MG63 (cell line): ENCODE results near the gene NPM1. TPM values are rescaled to one million over a fixed set of nuclear protein-coding genes. Genes with fewer than 3 reads are reported as not detected.

Experiments used
- DNase-seq: peaks from one replicate; pipeline ENCODE4 v3.0.0-alpha.2; 2020
- H3K27me3 ChIP-seq: fragments of 250-450 bp; sonication (Bioruptor Pico); 2 replicates; pipeline ENCODE4 v1.5.1; 2020; ENCODE audit warnings: mild to moderate bottlenecking, moderate library complexity
- H3K36me3 ChIP-seq: fragments of 250-450 bp; sonication (Bioruptor Pico); 2 replicates; pipeline ENCODE4 v1.5.1; 2020; ENCODE audit warnings: mild to moderate bottlenecking, moderate library complexity
- H3K4me3 ChIP-seq: fragments of 250-450 bp; sonication (Bioruptor Pico); 2 replicates; pipeline ENCODE4 v1.5.1; 2020; ENCODE audit warnings: mild to moderate bottlenecking, moderate library complexity
- H3K9me3 ChIP-seq: fragments of 250-450 bp; sonication (Bioruptor Pico); 2 replicates; pipeline ENCODE4 v1.5.1; 2020; ENCODE audit warnings: mild to moderate bottlenecking, moderate library complexity
- total RNA-seq: library from RNA; depleted of rRNA; stranded (reverse); fragments of >200 nt; shearing (Covaris generic); gene quantifications from 2 replicates; pipeline ENCODE4 v1.2.3, GENCODE V29; 2014; ENCODE audit warnings: low replicate concordance; rRNA removed

Gene NPM1
- total RNA-seq, 1 experiment from 2014 or later, result 3,857 TPM

DNA sequence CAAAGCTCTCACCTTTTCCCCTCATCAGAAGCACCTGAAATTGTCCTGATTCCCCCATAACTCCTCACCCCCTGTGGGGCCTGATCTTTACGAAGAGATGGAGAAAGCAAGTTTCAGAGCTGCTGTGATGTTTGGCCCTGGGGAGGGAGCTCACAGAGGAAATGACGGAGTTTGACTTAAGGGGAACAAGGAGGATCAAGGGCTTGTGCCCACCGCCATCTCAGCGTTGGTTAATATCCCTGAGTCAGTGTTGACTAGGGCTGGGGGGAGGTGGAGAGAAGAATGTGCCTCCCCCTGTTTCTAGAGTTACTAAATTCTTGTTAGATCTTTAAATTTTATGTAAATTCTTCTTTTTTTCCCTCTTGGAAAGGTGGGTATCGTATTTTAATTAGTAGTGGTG lies 59.6 kb downstream of the NPM1 start:
- H3K27me3 ChIP-seq, result no peaks in the 10 kb centered on the region
- H3K36me3 ChIP-seq, result peaks cover 48% of the 10 kb centered on the region
- no peak overlapping the region for H3K4me3 ChIP-seq
- no peaks in the 10 kb centered on the region for H3K9me3 ChIP-seq
- no peak for DNase-seq

DNA sequence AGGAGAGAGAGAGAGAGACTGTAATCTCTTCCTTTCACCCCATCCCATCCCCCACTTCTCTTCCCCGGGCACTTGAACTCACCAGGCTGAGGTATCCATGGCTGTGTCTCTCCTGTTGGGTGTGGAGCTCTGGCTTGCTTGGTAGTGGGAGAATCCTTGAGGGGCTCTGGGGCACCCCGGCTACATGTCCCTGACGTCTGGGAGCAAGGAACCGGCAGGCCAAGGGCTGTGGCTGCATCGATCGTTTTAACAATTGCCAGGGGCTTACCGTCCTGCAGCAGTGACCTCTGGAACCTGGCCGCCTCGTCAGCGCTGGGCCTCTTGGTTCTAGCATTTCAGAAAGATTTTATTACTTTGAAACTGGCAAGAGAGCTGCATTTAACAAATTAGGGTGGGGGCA lies 61.8 kb downstream of the NPM1 start:
- Histone ChIP-seq H3K27me3 (no peaks in the 10 kb centered on the region), H3K4me3 (no peak overlapping the region), H3K36me3 (peaks cover 50% of the 10 kb centered on the region), H3K9me3 (no peaks in the 10 kb centered on the region)
- no peak for DNase-seq

GRCh38 chr5:171450423-171451331 lies 63.0 kb downstream of the NPM1 start:
- H3K9me3 ChIP-seq, result no peaks in the 10 kb centered on the region
- DNase-seq, result peak; percentile 95
- H3K27me3 ChIP-seq, result no peaks in the 10 kb centered on the region
- peaks cover 53% of the 10 kb centered on the region for H3K36me3 ChIP-seq
- H3K4me3 ChIP-seq, result peak overlapping the region; percentile 25; the same call in 1 of the 2 replicates

GRCh38 chr5:171451421-171451820 lies 63.8 kb downstream of the NPM1 start:
- DNase-seq, result no peak
- Histone ChIP-seq H3K27me3 (no peaks in the 10 kb centered on the region), H3K36me3 (peaks cover 56% of the 10 kb centered on the region), H3K9me3 (no peaks in the 10 kb centered on the region), H3K4me3 (no peak overlapping the region)

DNA sequence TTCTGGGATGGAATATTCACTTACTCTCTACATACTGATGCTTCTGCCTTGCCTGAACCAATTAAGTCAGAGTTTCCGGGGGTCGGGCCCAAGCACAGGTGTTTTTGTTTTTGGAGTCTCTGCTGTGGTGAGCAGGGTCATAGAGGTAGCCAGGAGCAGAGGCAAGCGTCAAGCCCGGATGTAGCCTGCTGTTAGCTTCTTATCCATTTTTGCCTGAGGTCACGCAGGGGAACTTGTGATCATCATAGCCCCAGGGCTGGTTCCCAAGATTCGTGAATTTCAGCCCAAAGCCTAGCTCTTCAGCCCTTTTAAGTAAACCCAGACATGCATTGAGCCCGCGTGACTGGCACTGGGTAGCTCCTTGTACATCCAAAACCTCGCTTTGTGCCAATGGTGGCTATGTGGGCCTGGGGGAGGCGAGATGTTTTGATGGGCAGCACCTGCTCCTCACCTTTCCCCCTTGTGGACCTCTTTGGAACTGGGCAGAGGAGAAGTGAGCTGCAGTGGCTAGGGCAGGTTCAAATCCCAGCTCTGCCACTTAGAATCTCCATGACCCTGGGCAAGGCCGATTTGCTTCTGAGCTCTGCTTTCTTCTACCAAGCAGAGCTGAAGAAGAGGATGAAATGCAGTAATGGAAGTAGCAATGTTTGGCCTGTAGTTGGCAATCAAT lies 65.5 kb downstream of the NPM1 start:
- no peaks in the 10 kb centered on the region for H3K9me3 ChIP-seq
- DNase-seq, result no peak
- no peak overlapping the region for H3K4me3 ChIP-seq
- H3K27me3 ChIP-seq, result no peaks in the 10 kb centered on the region
- H3K36me3 ChIP-seq, result peaks cover 61% of the 10 kb centered on the region

GRCh38 chr5:171453988-171454387 lies 66.3 kb downstream of the NPM1 start:
- H3K9me3 ChIP-seq, result no peaks in the 10 kb centered on the region
- no peak overlapping the region for H3K4me3 ChIP-seq
- H3K27me3 ChIP-seq, result no peaks in the 10 kb centered on the region
- H3K36me3 ChIP-seq, result peaks cover 60% of the 10 kb centered on the region
- DNase-seq, result no peak

DNA sequence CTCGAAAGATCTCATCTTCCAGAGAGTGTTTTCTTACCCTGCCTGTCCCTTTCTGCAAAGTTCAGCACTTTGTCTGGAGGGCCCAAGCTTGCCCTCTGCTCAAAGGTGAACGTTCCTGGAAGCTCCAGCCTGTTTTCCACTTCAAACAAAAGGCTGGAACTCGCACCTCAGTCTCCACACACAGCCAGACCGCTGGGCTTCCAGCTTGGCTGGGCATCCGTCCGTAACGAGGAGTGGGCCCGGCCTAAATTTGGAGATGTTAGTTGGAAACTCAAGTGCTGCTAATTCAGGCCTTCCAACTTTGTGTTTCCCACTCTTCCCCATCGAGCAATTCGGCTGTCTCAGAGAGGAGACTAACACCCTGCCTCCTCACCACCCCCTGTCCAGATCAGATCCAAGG lies 66.9 kb downstream of the NPM1 start:
- DNase-seq, result no peak
- no peak overlapping the region for H3K4me3 ChIP-seq
- no peaks in the 10 kb centered on the region for H3K27me3 ChIP-seq
- peaks cover 56% of the 10 kb centered on the region for H3K36me3 ChIP-seq
- H3K9me3 ChIP-seq, result no peaks in the 10 kb centered on the region

- DNase-seq, result no peak
- no peaks in the 10 kb centered on the region for H3K9me3 ChIP-seq
These were observed 67.9 kb downstream of the NPM1 start for GRCh38 chr5:171455522-171455921.

GRCh38 chr5:171457208-171457981 lies 69.7 kb downstream of the NPM1 start:
- H3K36me3 ChIP-seq, result peaks cover 43% of the 10 kb centered on the region
- no peaks in the 10 kb centered on the region for H3K9me3 ChIP-seq
- no peak overlapping the region for H3K4me3 ChIP-seq
- DNase-seq, result no peak
- H3K27me3 ChIP-seq, result no peaks in the 10 kb centered on the region

More at GRCh38 chr5:171455522-171455921, 67.9 kb downstream of the NPM1 start:
- Histone ChIP-seq H3K36me3 (peaks cover 53% of the 10 kb centered on the region), H3K4me3 (no peak overlapping the region), H3K27me3 (no peaks in the 10 kb centered on the region)

DNA sequence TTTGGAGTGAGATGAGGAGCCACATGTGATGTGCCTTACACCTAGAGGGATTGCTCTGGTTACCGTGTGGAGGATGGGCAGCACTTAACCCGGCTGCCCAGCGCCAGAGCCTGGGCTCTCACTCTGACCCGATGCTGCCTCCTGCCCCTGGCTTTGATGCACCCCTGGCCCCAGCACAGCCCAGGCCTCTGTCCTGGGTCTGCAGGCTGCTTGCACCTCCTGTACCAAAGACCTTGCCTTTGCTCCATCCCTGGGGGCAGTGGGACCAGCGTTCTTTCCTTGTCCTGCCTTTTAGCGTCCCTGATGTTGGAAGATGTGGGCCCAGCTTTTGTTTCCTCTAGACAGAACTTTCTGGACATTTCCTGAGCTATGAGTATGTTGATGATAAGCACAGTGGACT lies 72.2 kb downstream of the NPM1 start:
- peaks cover 21% of the 10 kb centered on the region for H3K36me3 ChIP-seq
- H3K27me3 ChIP-seq, result no peaks in the 10 kb centered on the region
- no peak for DNase-seq
- no peaks in the 10 kb centered on the region for H3K9me3 ChIP-seq
- H3K4me3 ChIP-seq, result no peak overlapping the region

Other genes starting within 250 kb of the NPM1 start
- not detected in 2 replicates for gene TLX3, start 78.6 kb upstream of the NPM1 start, total RNA-seq
- 7.8 and 11.2 TPM in 2 replicates for gene FGF18, start 31.8 kb downstream of the NPM1 start, total RNA-seq